Uterus (tissue), 2 donors: Measurements from ENCODE around the gene DPP8.

Experiments
- CTCF ChIP-seq, 4 experiments: fragments of 200-600 bp in 2 of 4; fragments of 450-650 bp in 2 of 4; sonication (generic) in 2 of 4; IDR thresholded peaks; one replicate each; pipeline ENCODE4 v1.5.1; 2016 to 2019; ENCODE audit warnings: antibody characterized with exemption in 4 of 4, mild to moderate bottlenecking in 2 of 4, moderate library complexity in 1 of 4
- POLR2A ChIP-seq, 2 donors: fragments of 450-650 bp; IDR thresholded peaks; one replicate each; pipeline ENCODE4 v1.6.1; 2016; ENCODE audit warnings: antibody characterized with exemption in 2 of 2, mild to moderate bottlenecking in 1 of 2, moderate library complexity in 1 of 2

- TF ChIP-seq CTCF (IDR thresholded peaks at IDR 0.05) (no peak), POLR2A (IDR thresholded peaks at IDR 0.05) (no peak)
Observed at GRCh38 chr15:65423976-65424679, 93.4 kb downstream of the DPP8 start.
